Large intestine (tissue), 3 donors: ENCODE results near the gene GRIP1. TPM values are rescaled to one million over a fixed set of nuclear protein-coding genes. Genes with fewer than 3 reads are reported as not detected.

Experiments used
- DNase-seq, 2 donors: peaks; one replicate each; pipeline versions ENCODE4 v3.0.0 to v3.0.0-alpha.2; 2013
- H3K27ac ChIP-seq: one replicate; pipeline ENCODE4 v1.5.1; 2013; ENCODE audit warnings: low read length
- H3K27me3 ChIP-seq: 2 replicates; pipeline ENCODE4 v1.6.1; 2013; ENCODE audit warnings: low read length; ENCODE audit not compliant: control insufficient read depth, insufficient read depth
- H3K36me3 ChIP-seq: 2 replicates; pipeline ENCODE4 v1.6.1; 2013; ENCODE audit warnings: low read length; ENCODE audit not compliant: control insufficient read depth, insufficient read depth
- H3K4me1 ChIP-seq: one replicate; pipeline ENCODE4 v1.6.1; 2013; ENCODE audit warnings: low read length; ENCODE audit not compliant: control insufficient read depth, insufficient read depth
- H3K4me3 ChIP-seq: one replicate; pipeline ENCODE4 v1.5.1; 2013; ENCODE audit warnings: low read length
- H3K9me3 ChIP-seq: one replicate; pipeline ENCODE4 v1.6.1; 2013; ENCODE audit warnings: mild to moderate bottlenecking, low read depth, low read length, moderate library complexity; ENCODE audit not compliant: control insufficient read depth
- WGBS: methylation state at CpG from one replicate; pipeline ENCODE4 v1.1.5; 2013; ENCODE audit warnings: low lambda C conversion rate; ENCODE audit not compliant: insufficient coverage; 5-methylcytosine and 5-hydroxymethylcytosine counted together
- polyA plus RNA-seq: library from polyadenylated mRNA; unstranded; fragments of 120-200 nt; gene quantifications from one replicate; pipeline ENCODE4 v1.2.1, GENCODE V29; 2013

The GRIP1 gene
- polyA plus RNA-seq, 1 donor, result 6.7 TPM

- no CpG with 5 or more reads among the region's 1 CpG for WGBS
- no peaks in the 10 kb centered on the region for H3K36me3 ChIP-seq
- H3K4me1 ChIP-seq, result no peaks in the 10 kb centered on the region
- H3K27me3 ChIP-seq, result no peaks in the 10 kb centered on the region
- no peak overlapping the region for H3K27ac ChIP-seq
- no peak for DNase-seq
- no peak overlapping the region for H3K4me3 ChIP-seq
- no peaks in the 10 kb centered on the region for H3K9me3 ChIP-seq
These were observed 107.4 kb downstream of the GRIP1 start for GRCh38 chr12:66571361-66571915.

GRCh38 chr12:66563220-66563619 is 115.7 kb downstream of the GRIP1 start:
- H3K9me3 ChIP-seq, result no peaks in the 10 kb centered on the region
- DNase-seq, result no peak
- H3K27ac ChIP-seq, result no peak overlapping the region
- H3K27me3 ChIP-seq, result no peaks in the 10 kb centered on the region
- no peaks in the 10 kb centered on the region for H3K4me1 ChIP-seq
- no peaks in the 10 kb centered on the region for H3K36me3 ChIP-seq
- no peak overlapping the region for H3K4me3 ChIP-seq

- no peaks in the 10 kb centered on the region for H3K9me3 ChIP-seq
- H3K27ac ChIP-seq, result no peak overlapping the region
- H3K4me3 ChIP-seq, result no peak overlapping the region
- H3K4me1 ChIP-seq, result no peaks in the 10 kb centered on the region
- H3K36me3 ChIP-seq, result no peaks in the 10 kb centered on the region
- no peak for DNase-seq
- 100% methylated on average over 3 of the region's 3 CpGs for WGBS
- no peaks in the 10 kb centered on the region for H3K27me3 ChIP-seq
These were observed 123.8 kb downstream of the GRIP1 start for GRCh38 chr12:66555113-66555512.

DNA sequence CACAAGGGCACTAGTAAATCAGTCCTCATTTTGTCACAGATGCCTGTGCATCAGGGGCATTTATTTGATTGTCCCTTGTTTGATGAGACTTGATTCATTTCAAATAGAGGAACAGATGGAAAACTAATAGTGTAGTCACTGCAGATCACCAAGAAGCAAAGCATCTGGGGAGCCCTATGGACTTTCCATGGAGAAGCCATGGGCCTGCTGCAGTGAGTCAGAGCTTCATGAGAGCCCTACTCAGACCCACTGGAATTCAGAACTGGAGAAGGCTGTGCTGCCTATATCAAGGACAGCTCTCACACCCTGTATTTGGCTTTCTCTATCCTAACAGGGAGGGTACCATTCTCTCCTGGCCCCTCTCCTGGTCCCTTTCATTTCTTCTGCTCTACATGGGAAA is 126.2 kb downstream of the GRIP1 start:
- H3K36me3 ChIP-seq, result no peaks in the 10 kb centered on the region
- no peaks in the 10 kb centered on the region for H3K9me3 ChIP-seq

DNA sequence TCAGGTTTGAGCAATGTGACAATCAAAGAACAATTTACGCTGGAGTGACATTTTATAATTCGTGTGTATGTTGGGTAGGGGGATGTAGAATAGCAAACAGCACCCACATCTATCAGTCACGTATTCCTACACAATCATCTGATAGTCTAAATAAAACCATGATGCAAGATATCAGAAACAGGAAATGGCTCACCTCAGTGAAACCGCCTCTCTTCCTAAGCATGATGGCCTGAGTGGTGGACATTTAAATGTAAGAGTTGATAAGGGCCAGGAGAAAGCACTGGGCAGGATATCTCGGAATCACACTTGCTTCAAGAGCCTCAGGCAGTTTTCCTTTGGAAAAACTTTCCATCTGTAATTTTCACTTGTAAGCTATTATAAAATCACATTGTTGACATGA is 128.2 kb downstream of the GRIP1 start:
- no CpG with 5 or more reads among the region's 5 CpGs for WGBS
- H3K4me1 ChIP-seq, result no peaks in the 10 kb centered on the region
- H3K27me3 ChIP-seq, result no peaks in the 10 kb centered on the region
- H3K36me3 ChIP-seq, result no peaks in the 10 kb centered on the region
- no peak overlapping the region for H3K4me3 ChIP-seq
- H3K27ac ChIP-seq, result no peak overlapping the region
- no peaks in the 10 kb centered on the region for H3K9me3 ChIP-seq
- no peak for DNase-seq

More for the DNA sequence above, 126.2 kb downstream of the GRIP1 start:
- no peak overlapping the region for H3K27ac ChIP-seq
- H3K27me3 ChIP-seq, result no peaks in the 10 kb centered on the region
- no peaks in the 10 kb centered on the region for H3K4me1 ChIP-seq
- DNase-seq, result no peak
- H3K4me3 ChIP-seq, result no peak overlapping the region

GRCh38 chr12:66549050-66549389 is 129.9 kb downstream of the GRIP1 start:
- Histone ChIP-seq H3K4me1 (no peaks in the 10 kb centered on the region), H3K27ac (no peak overlapping the region), H3K4me3 (no peak overlapping the region), H3K9me3 (no peaks in the 10 kb centered on the region), H3K36me3 (no peaks in the 10 kb centered on the region), H3K27me3 (no peaks in the 10 kb centered on the region)
- no peak for DNase-seq
- 60% methylated on average over 1 of the region's 2 CpGs for WGBS

GRCh38 chr12:66548338-66549049 is 130.4 kb downstream of the GRIP1 start:
- no peaks in the 10 kb centered on the region for H3K9me3 ChIP-seq
- H3K36me3 ChIP-seq, result no peaks in the 10 kb centered on the region
- no peaks in the 10 kb centered on the region for H3K27me3 ChIP-seq
- no peak overlapping the region for H3K4me3 ChIP-seq
- 83% methylated on average over 1 of the region's 4 CpGs for WGBS
- no peak overlapping the region for H3K27ac ChIP-seq
- DNase-seq, result no peak
- H3K4me1 ChIP-seq, result no peaks in the 10 kb centered on the region

DNA sequence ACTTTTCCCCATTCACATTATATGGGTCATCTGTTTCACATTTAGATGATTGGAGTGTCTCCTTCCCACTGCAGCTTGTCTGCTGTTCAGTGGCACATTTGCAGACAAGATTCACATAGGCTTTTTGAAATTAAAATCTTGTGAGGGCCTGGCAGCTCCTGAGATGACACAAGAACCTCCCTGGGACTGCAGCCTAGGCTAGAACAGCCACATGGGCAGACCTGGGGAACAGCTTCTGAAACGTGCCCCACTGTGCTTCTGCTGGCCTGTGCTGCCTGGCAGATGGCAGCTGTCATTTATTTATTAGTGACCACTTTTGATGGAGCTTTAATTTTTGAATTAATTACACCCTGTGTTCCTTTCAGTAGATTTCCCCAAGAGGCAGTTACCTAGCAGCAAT is 137.4 kb downstream of the GRIP1 start:
- Histone ChIP-seq H3K27ac (no peak overlapping the region), H3K4me3 (no peak overlapping the region), H3K4me1 (no peaks in the 10 kb centered on the region), H3K27me3 (no peaks in the 10 kb centered on the region), H3K36me3 (no peaks in the 10 kb centered on the region), H3K9me3 (no peaks in the 10 kb centered on the region)
- no peak for DNase-seq
- WGBS, result no CpG with 5 or more reads among the region's 1 CpG

DNA sequence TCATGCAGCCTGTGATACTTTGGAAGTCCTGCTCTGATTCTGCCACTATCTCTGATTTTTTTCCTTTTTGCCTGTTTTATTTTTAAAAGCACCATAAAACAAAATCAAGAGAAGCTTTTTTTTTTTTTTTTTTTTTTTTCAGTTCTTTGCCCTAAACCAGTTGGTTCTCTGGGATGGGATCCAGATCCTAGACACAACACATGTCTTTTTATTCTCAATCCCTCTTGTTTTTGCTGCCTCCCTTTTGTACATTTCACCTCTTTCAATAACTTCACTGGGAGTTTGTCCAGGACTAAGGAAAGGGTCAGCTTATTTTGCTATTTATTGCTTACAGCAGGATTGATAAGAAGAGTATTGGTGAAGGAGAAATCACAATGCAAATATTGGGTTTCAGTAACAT is 139.4 kb downstream of the GRIP1 start:
- H3K27ac ChIP-seq, result no peak overlapping the region
- no peaks in the 10 kb centered on the region for H3K27me3 ChIP-seq
- no peaks in the 10 kb centered on the region for H3K4me1 ChIP-seq
- DNase-seq, result no peak
- no peaks in the 10 kb centered on the region for H3K36me3 ChIP-seq
- no peaks in the 10 kb centered on the region for H3K9me3 ChIP-seq
- no peak overlapping the region for H3K4me3 ChIP-seq

- Histone ChIP-seq H3K36me3 (no peaks in the 10 kb centered on the region), H3K4me1 (no peaks in the 10 kb centered on the region), H3K27ac (no peak overlapping the region), H3K4me3 (no peak overlapping the region), H3K27me3 (no peaks in the 10 kb centered on the region), H3K9me3 (no peaks in the 10 kb centered on the region)
- WGBS, result no CpG with 5 or more reads among the region's 4 CpGs
- peak in 1 of 2 donors; percentile 12 for DNase-seq
These were observed 139.9 kb downstream of the GRIP1 start for GRCh38 chr12:66538970-66539369.

GRCh38 chr12:66537876-66538275 is 141.0 kb downstream of the GRIP1 start:
- no peak overlapping the region for H3K27ac ChIP-seq
- no CpG with 5 or more reads among the region's 3 CpGs for WGBS
- no peaks in the 10 kb centered on the region for H3K4me1 ChIP-seq
- no peak overlapping the region for H3K4me3 ChIP-seq
- H3K9me3 ChIP-seq, result no peaks in the 10 kb centered on the region
- H3K27me3 ChIP-seq, result no peaks in the 10 kb centered on the region
- H3K36me3 ChIP-seq, result no peaks in the 10 kb centered on the region
- no peak for DNase-seq
